Prostate gland (tissue), 2 donors: ENCODE data around the gene MICAL3. TPM values are rescaled to one million over a fixed set of nuclear protein-coding genes. Genes with fewer than 3 reads are reported as not detected.
A peak's percentile ranks its signal among the peaks of the same experiment; 100 is the strongest.

Experiments
- DNase-seq: peaks from one replicate; pipeline ENCODE4 v3.0.0-alpha.2; 2019; ENCODE audit warnings: low spot score
- H3K27ac ChIP-seq, 2 donors: fragments of 200-600 bp; sonication (generic); 2 replicates each; pipeline ENCODE4 v1.5.1; 2017 to 2019
- H3K27me3 ChIP-seq: fragments of 200-600 bp; sonication (generic); replicated peaks from 2 replicates; pipeline ENCODE4 v1.5.1; 2019; ENCODE audit not compliant: insufficient read depth
- H3K36me3 ChIP-seq, 2 donors: fragments of 200-600 bp; sonication (generic); 1 replicate in 1 of 2; 2 replicates in 1 of 2; pipeline versions ENCODE4 v1.5.1 to v1.8.1; 2017 to 2019
- H3K4me1 ChIP-seq: fragments of 200-600 bp; sonication (generic); replicated peaks from 2 replicates; pipeline ENCODE4 v1.5.1; 2019
- H3K4me3 ChIP-seq, 2 donors: fragments of 200-600 bp; sonication (generic); 2 replicates each; pipeline ENCODE4 v1.5.1; 2017 to 2019
- H3K9me3 ChIP-seq: fragments of 200-600 bp; sonication (generic); 2 replicates; pipeline ENCODE4 v1.5.1; 2017
- POLR2A ChIP-seq: fragments of 450-650 bp; IDR thresholded peaks from one replicate; pipeline ENCODE4 v1.6.1; 2016; ENCODE audit warnings: antibody characterized with exemption, mild to moderate bottlenecking
- POLR2AphosphoS5 ChIP-seq: sonication (generic); formaldehyde crosslinking; IDR thresholded peaks from one replicate; pipeline ENCODE4 v1.6.1; 2017; ENCODE audit warnings: antibody characterized with exemption
- WGBS: methylation state at CpG from one replicate; pipeline ENCODE4 v1.1.5; 2018; 5-methylcytosine and 5-hydroxymethylcytosine counted together
- intact Hi-C: fragments of 100-400 bp; cut with DNase I; formaldehyde crosslinking; loops from one replicate; pipeline ENCODE4 v1.14.2; 2022
- total RNA-seq, 2 donors: library from RNA; depleted of rRNA; stranded (reverse); fragments of >200 nt; gene quantifications; one replicate each; pipeline ENCODE4 v1.1.0, GENCODE V29; 2016
- TF ChIP-seq, protein P1 (sequence below), 4 experiments: fragments of 200-600 bp in 2 of 4; fragments of 450-650 bp in 2 of 4; sonication (generic) in 2 of 4; IDR thresholded peaks; 1 replicate in 3 of 4; 2 replicates in 1 of 4; pipeline ENCODE4 v1.5.1; 2016 to 2019; ENCODE audit warnings: antibody characterized with exemption in 4 of 4, mild to moderate bottlenecking in 2 of 4, moderate library complexity in 2 of 4

Gene MICAL3
- total RNA-seq, 2 donors from 2014 or later = 58.6 to 78.7 TPM

- intact Hi-C loops = loop anchor here (2.0 to 5.0 kb wide), 2 partner anchors 76 to 193 kb away; partner anchors contain the start of gene MICAL3
- H3K4me1 ChIP-seq = no peaks in the 10 kb centered on the region
- WGBS = 75% methylated on average over 17 of the region's 17 CpGs
- peak overlapping the region; percentile 64 to 71 for H3K27ac ChIP-seq
- no peaks in the 10 kb centered on the region for H3K9me3 ChIP-seq
- no peaks in the 10 kb centered on the region for H3K27me3 ChIP-seq
- DNase-seq = no peak
- no peak overlapping the region for H3K4me3 ChIP-seq
- H3K36me3 ChIP-seq = no peaks in the 10 kb centered on the region
- TF ChIP-seq, protein P1, sequence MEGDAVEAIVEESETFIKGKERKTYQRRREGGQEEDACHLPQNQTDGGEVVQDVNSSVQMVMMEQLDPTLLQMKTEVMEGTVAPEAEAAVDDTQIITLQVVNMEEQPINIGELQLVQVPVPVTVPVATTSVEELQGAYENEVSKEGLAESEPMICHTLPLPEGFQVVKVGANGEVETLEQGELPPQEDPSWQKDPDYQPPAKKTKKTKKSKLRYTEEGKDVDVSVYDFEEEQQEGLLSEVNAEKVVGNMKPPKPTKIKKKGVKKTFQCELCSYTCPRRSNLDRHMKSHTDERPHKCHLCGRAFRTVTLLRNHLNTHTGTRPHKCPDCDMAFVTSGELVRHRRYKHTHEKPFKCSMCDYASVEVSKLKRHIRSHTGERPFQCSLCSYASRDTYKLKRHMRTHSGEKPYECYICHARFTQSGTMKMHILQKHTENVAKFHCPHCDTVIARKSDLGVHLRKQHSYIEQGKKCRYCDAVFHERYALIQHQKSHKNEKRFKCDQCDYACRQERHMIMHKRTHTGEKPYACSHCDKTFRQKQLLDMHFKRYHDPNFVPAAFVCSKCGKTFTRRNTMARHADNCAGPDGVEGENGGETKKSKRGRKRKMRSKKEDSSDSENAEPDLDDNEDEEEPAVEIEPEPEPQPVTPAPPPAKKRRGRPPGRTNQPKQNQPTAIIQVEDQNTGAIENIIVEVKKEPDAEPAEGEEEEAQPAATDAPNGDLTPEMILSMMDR (IDR thresholded peaks at IDR 0.05) = no peak
- no peak for TF ChIP-seq POLR2AphosphoS5
- no peak for TF ChIP-seq POLR2A
These were observed 192.7 kb downstream of the MICAL3 start for GRCh38 chr22:17831501-17832251.

DNA sequence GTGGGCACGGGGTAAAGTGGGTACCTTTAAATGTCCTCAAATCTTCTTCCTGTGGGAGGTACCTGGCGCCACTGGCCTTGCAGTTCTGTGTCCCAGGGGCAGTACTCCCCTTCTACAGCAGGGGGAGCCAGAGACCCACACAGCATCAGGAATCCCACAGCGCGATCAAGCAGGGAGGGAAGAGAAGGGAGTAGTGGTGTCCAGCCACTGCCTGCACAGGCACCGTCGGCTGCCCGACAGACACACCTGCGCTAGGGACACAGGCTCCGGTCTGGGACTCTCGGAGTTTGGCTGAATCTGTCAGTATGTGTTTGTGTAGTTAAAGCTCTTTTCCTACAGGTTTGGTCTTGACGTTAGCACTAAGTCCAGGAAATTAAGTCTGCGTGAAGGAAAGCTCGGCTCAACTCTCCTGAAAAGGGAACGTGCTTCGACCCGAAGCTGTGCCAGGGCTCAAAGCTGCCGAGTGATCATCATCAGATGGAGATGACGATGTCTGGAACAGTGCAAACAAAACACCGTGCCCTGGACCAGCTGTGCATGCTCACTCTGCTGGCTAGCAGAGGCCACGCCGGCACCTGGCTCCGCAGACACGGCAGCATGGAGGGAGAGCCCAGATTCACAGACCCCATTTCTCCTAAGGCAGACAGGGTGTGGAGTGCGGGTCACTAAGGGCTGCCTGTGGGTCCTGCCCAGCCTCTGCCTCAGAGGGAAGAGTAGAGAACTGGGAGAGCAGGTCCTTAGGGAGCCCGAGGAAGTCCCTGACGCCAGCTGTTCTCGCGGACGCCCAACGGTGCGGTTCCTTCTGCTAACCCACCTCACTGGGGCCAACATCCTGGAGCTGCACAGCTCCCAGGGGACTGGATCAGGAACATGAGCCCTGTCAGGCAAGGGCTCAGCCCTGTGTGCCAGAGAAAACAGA lies 194.1 kb downstream of the MICAL3 start:
- TF ChIP-seq, protein P1 (IDR thresholded peaks at IDR 0.05) = peak; percentile 97 to 100 (median 98)
- TF ChIP-seq POLR2A (no peak), POLR2AphosphoS5 (peak; percentile 67)
- 39% methylated on average over 31 of the region's 31 CpGs for WGBS
- peak; percentile 91 for DNase-seq
- no peak overlapping the region for H3K4me3 ChIP-seq
- H3K27ac ChIP-seq = peak overlapping the region; percentile 64 to 71
- intact Hi-C loops = loop anchor here (1.0 to 5.0 kb wide), 4 partner anchors 61 to 246 kb away; partner anchors contain the start of gene MICAL3
- H3K4me1 ChIP-seq = no peaks in the 10 kb centered on the region
- peaks cover 0 to 3% of the 10 kb centered on the region in 2 donors for H3K36me3 ChIP-seq
- no peaks in the 10 kb centered on the region for H3K27me3 ChIP-seq
- H3K9me3 ChIP-seq = no peaks in the 10 kb centered on the region

- Histone ChIP-seq H3K9me3 (no peaks in the 10 kb centered on the region), H3K27me3 (no peaks in the 10 kb centered on the region), H3K27ac (peak overlapping the region; percentile 64 to 71), H3K36me3 (peaks cover 0 to 3% of the 10 kb centered on the region in 2 donors), H3K4me3 (no peak overlapping the region), H3K4me1 (no peaks in the 10 kb centered on the region)
- no peak for TF ChIP-seq POLR2AphosphoS5
- TF ChIP-seq POLR2A = no peak
- TF ChIP-seq, protein P1 (IDR thresholded peaks at IDR 0.05) = no peak
- WGBS = 49% methylated on average over 5 of the region's 5 CpGs
- DNase-seq = no peak
- intact Hi-C loops = loop anchor here (1.0 to 5.0 kb wide), 4 partner anchors 62 to 247 kb away; partner anchors contain the start of gene MICAL3
These were observed 194.7 kb downstream of the MICAL3 start for GRCh38 chr22:17829695-17830042.

GRCh38 chr22:17828502-17829080 lies 195.8 kb downstream of the MICAL3 start:
- Histone ChIP-seq H3K27me3 (no peaks in the 10 kb centered on the region), H3K9me3 (no peaks in the 10 kb centered on the region), H3K4me3 (no peak overlapping the region), H3K36me3 (peaks cover 0 to 3% of the 10 kb centered on the region in 2 donors), H3K27ac (no peak overlapping the region), H3K4me1 (no peaks in the 10 kb centered on the region)
- intact Hi-C loops = no loop called here
- TF ChIP-seq POLR2AphosphoS5 (no peak), POLR2A (no peak)
- TF ChIP-seq, protein P1 (IDR thresholded peaks at IDR 0.05) = no peak
- no peak for DNase-seq
- WGBS = 88% methylated on average over 6 of the region's 6 CpGs
